ENCODE measurements around the gene CCDC141. TPM values are rescaled to one million over a fixed set of nuclear protein-coding genes. Genes with fewer than 3 reads are reported as not detected.

The CCDC141 gene
- total and polyA plus RNA-seq, 12 donors, result 5.2 to 379 (median 224) TPM

DNA sequence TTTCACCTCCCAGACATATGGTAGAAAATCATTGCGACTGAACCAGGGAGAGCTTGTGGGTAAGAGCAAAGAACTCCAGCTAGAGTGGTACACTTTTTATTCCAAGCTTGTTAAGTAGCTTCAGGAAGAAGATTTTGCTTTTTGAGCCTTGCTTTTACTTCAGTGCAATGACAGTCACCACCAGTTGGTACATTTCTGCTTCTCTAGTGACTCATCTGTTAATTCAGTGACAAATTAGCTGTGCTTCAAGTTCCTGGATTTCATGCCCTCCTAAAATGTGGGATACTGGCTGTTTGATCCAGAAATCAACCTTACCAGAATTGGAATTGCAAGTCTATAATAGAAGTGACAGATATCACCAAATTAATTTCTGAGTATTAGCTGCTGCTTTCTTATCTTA is 125.1 kb downstream of the CCDC141 start:
- WGBS, 2 donors, result 83 to 93% methylated on average over 1 of the region's 1 CpG
- H3K4me3 ChIP-seq, result no peak overlapping the region
- ATAC-seq (peak in 1 of 8 donors; percentile 43), DNase-seq (no peak)
- peaks cover 0 to 18% (median 0%) of the 10 kb centered on the region in 9 donors for H3K36me3 ChIP-seq
- intact Hi-C loops (cut with DNase I), result loop anchor here in 1 of 10 donors (10.0 kb wide), 1 partner anchor 200 kb away; no protein-coding TSS in a partner anchor
- peaks cover 0 to 13% (median 0%) of the 10 kb centered on the region in 9 donors for H3K4me1 ChIP-seq
- H3K9me3 ChIP-seq, result no peaks in the 10 kb centered on the region
- TF ChIP-seq, protein P1, sequence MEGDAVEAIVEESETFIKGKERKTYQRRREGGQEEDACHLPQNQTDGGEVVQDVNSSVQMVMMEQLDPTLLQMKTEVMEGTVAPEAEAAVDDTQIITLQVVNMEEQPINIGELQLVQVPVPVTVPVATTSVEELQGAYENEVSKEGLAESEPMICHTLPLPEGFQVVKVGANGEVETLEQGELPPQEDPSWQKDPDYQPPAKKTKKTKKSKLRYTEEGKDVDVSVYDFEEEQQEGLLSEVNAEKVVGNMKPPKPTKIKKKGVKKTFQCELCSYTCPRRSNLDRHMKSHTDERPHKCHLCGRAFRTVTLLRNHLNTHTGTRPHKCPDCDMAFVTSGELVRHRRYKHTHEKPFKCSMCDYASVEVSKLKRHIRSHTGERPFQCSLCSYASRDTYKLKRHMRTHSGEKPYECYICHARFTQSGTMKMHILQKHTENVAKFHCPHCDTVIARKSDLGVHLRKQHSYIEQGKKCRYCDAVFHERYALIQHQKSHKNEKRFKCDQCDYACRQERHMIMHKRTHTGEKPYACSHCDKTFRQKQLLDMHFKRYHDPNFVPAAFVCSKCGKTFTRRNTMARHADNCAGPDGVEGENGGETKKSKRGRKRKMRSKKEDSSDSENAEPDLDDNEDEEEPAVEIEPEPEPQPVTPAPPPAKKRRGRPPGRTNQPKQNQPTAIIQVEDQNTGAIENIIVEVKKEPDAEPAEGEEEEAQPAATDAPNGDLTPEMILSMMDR (IDR thresholded peaks at IDR 0.05), result no peak
- H3K27ac ChIP-seq, result no peak overlapping the region
- no peaks in the 10 kb centered on the region for H3K27me3 ChIP-seq

DNA sequence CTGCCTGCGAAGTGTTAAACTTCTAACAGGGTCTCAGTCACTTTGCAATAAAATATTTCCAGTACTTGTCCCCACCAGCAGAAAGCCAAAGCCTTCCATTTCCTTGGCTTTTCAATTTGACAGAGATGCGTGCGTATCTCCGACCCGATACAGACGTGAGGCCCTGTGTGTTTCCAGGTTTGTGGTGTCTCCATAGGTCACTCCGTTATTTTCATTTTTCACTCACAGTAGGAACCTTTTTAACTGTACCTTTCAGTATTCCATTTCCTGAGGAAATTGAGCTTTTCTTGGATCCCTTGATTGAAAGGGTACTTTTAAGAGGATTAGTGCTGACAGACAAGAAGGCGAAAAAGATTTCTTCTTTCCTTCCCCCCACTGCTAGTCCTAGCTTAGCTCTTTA is 126.4 kb downstream of the CCDC141 start:
- H3K27ac ChIP-seq, result no peak overlapping the region
- intact Hi-C loops (cut with DNase I), result loop anchor here in 1 of 10 donors (10.0 kb wide), 1 partner anchor 201 kb away; no protein-coding TSS in a partner anchor
- WGBS, 2 donors, result 92 to 95% methylated on average over 8 of the region's 8 CpGs

DNA sequence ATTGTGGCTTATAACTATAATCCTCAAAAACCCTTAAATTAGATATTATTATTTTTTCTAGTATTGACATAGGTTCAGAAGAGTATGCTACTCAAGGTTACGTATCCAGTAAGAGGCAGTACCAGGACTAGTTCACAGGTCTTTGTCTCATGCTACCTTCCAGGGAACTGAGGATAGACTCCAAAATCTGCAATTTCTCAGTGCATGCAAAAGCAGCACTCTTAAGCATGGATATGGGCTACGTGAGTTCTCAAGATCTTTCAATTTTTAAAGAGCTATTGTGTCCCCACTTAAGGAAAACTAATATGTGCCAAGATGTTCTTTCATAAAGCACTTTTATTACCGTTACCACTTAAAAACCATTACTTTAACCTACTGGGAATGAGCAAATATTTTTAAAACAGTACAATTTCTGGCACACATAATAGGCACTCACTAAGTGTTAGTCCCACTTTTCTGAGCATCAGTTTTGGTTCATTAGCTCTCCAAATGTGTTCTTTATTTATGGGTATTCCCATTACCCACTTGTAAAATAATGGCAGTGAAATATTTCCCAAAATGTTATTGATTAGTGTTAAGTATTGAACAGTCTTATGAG is 128.9 kb downstream of the CCDC141 start:
- WGBS, 2 donors, result 77% methylated on average over 3 of the region's 3 CpGs
- ATAC-seq, result no peak
- Histone ChIP-seq H3K4me3 (no peak overlapping the region), H3K4me1 (peaks cover 0 to 17% (median 0%) of the 10 kb centered on the region in 9 donors), H3K9me3 (no peaks in the 10 kb centered on the region), H3K36me3 (peaks cover 0 to 23% (median 0%) of the 10 kb centered on the region in 9 donors), H3K27me3 (no peaks in the 10 kb centered on the region), H3K27ac (no peak overlapping the region)
- intact Hi-C loops (cut with DNase I), result loop anchor here in 1 of 10 donors (10.0 kb wide), 1 partner anchor 204 kb away; no protein-coding TSS in a partner anchor
- no peak for DNase-seq
- TF ChIP-seq, protein P1 (IDR thresholded peaks at IDR 0.05), result no peak

More for the DNA sequence above, 126.4 kb downstream of the CCDC141 start:
- H3K36me3 ChIP-seq, result peaks cover 0 to 18% (median 0%) of the 10 kb centered on the region in 9 donors
- H3K9me3 ChIP-seq, result no peaks in the 10 kb centered on the region
- no peak overlapping the region for H3K4me3 ChIP-seq
- TF ChIP-seq, protein P1 (IDR thresholded peaks at IDR 0.05), result no peak
- H3K27me3 ChIP-seq, result no peaks in the 10 kb centered on the region
- peaks cover 0 to 17% (median 0%) of the 10 kb centered on the region in 9 donors for H3K4me1 ChIP-seq
- ATAC-seq, result no peak
- DNase-seq, result no peak

DNA sequence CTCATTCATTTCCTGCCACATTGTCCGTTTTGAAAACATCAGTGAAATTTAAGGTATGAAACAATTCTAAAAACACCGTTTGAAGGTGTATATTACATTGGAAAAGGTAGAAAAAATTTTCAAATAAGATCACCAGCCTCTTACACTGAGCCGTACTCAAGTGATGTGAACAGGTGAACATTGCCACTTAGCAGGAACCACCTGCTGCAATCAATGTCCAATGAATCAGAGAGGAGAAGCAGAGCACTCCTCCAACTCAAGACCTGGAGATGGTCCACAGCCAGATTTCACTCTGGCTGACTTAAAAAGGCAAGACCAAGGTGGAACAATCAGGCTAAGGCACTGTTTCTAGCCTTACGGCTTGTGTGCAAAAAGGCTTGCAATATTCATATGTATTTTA is 132.4 kb downstream of the CCDC141 start:
- intact Hi-C loops (cut with DNase I), result loop anchor here in 2 of 10 donors (10.0 kb wide), 2 partner anchors 123 to 207 kb away; no protein-coding TSS in a partner anchor
- Histone ChIP-seq H3K27ac (no peak overlapping the region), H3K27me3 (no peaks in the 10 kb centered on the region), H3K9me3 (no peaks in the 10 kb centered on the region), H3K4me3 (no peak overlapping the region), H3K4me1 (peaks cover 0 to 23% (median 7%) of the 10 kb centered on the region in 9 donors), H3K36me3 (peaks cover 0 to 18% (median 0%) of the 10 kb centered on the region in 9 donors)
- WGBS, 2 donors, result 72 to 75% methylated on average over 4 of the region's 4 CpGs
- ATAC-seq (no peak), DNase-seq (no peak)
- TF ChIP-seq, protein P1 (IDR thresholded peaks at IDR 0.05), result no peak
